OCI-LY3 (cell line): Measurements from ENCODE around the gene VHLL.

Experiments
- CTCF ChIP-seq: fragments of 200-600, 300-600 bp; sonication (generic); IDR thresholded peaks from 2 replicates; pipeline ENCODE4 v1.5.1; 2014; ENCODE audit warnings: antibody characterized with exemption, low read length, low read depth
- EZH2phosphoT487 ChIP-seq: fragments of 200-600 bp; shearing (Covaris generic); IDR thresholded peaks from 2 replicates; pipeline ENCODE4 v1.6.1; 2018; ENCODE audit warnings: antibody characterized with exemption, mixed run types, low read depth

- no peak for TF ChIP-seq CTCF
- TF ChIP-seq EZH2phosphoT487, result no peak
Observed at GRCh38 chr1:156258859-156259258, 40.2 kb downstream of the VHLL start.
